ENCODE results near the gene DNMT1.

- TF ChIP-seq CTCF (IDR thresholded peaks at IDR 0.05) (no peak), EZH2 (IDR thresholded peaks at IDR 0.05; ENCODE audit: borderline replicate concordance, insufficient read depth, low read depth, low read length, poor library complexity, severe bottlenecking) (no peak)
These were observed 31.2 kb downstream of the DNMT1 start for GRCh38 chr19:10163536-10163935.
